Measurements from ENCODE around the gene APOL4. TPM values are rescaled to one million over a fixed set of nuclear protein-coding genes. Genes with fewer than 3 reads are reported as not detected.

Gene APOL4
- total and polyA plus RNA-seq, 12 donors = 1.2 to 10.0 (median 3.6) TPM; not detected in 1

DNA sequence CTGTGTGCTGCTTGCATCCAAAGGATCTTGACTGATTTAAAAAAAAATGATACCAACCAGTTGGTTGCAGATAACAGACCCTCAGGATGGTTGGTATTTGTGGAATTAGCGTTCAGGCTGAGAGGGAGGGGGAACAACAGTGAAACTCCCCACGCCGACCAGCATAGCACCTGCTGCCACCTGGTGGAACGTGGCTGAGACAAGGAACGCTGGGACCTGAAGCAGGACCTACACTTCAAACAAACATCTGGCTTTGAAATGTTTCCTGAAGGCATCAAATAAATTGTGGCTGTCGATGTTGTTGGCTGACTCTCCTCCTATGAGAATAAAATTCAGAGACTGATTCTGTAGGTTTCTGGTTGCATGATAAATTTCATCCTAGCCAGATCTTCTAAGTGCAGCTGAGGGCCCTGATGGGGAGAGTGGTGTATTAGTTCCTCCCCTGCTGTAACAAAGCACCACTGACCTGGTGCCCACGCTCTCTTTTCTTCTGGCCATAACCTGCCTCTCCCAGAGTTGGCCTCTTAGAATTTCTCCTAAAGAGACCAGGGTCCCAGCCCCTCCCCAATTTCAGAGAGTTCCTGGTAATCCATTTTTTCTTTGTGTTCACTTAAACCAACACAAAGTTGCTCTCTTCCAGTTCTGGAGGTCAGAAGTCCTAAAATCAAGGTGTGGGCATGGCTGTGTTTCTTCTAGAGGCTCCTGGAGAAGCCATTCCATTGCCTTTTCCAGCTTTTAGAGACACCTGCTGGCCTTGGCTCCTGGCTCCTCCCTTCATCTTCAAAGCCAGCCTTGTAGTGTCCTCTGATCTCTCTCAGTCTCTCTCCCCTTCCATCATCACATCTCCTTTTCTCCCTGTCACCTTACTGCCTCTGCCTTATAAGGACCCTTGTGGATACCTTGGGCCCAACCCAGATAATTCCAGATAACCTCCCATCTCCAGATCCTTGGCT, 20.5 kb upstream of the APOL4 start:
- H3K4me1 ChIP-seq (replicated peaks in 1 of 2) = no peaks in the 10 kb centered on the region
- no peaks in the 10 kb centered on the region for H3K36me3 ChIP-seq (replicated peaks in 1 of 2)
- no peak overlapping the region for H3K4me3 ChIP-seq
- H3K9me3 ChIP-seq (replicated peaks in 1 of 3) = no peaks in the 10 kb centered on the region
- intact Hi-C loops (cut with DNase I) = no loop called here
- 13 to 20% (median 15%) methylated on average over 7 of the region's 7 CpGs for WGBS, 4 donors
- no peaks in the 10 kb centered on the region for H3K27me3 ChIP-seq
- peak in 3 of 7 donors; percentile 32 to 72 (median 54) for DNase-seq
- H3K27ac ChIP-seq = no peak overlapping the region
- TF ChIP-seq, protein P1, sequence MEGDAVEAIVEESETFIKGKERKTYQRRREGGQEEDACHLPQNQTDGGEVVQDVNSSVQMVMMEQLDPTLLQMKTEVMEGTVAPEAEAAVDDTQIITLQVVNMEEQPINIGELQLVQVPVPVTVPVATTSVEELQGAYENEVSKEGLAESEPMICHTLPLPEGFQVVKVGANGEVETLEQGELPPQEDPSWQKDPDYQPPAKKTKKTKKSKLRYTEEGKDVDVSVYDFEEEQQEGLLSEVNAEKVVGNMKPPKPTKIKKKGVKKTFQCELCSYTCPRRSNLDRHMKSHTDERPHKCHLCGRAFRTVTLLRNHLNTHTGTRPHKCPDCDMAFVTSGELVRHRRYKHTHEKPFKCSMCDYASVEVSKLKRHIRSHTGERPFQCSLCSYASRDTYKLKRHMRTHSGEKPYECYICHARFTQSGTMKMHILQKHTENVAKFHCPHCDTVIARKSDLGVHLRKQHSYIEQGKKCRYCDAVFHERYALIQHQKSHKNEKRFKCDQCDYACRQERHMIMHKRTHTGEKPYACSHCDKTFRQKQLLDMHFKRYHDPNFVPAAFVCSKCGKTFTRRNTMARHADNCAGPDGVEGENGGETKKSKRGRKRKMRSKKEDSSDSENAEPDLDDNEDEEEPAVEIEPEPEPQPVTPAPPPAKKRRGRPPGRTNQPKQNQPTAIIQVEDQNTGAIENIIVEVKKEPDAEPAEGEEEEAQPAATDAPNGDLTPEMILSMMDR (IDR thresholded peaks at IDR 0.05) = peak in 5 of 6 experiments; percentile 12 to 56 (median 49)
- no peak for TF ChIP-seq POLR2A (IDR thresholded peaks at IDR 0.05)

DNA sequence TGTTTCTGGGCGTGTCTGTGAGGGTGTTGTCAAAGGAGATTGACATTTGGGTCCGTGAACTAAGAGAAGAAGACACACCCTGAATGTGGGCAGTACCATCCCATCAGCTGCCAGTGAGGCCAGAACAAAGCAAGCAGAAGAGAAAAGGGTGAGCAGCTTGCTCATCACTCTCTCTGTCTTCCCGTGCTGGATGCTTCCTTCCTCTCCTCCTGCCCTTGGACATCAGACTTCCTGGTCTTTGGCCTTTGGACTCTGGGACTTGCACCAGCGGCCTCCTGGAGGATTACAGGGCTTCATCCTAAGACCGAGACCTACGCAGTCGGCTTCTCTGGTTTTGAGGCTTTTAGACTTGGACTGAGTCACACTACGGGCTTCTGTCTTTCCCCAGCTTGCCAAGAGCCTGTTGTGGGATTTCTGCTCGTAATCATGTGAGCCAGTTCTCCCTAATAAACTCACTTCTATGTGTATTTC, 18.9 kb upstream of the APOL4 start:
- intact Hi-C loops (cut with DNase I) = no loop called here
- Histone ChIP-seq H3K36me3 (replicated peaks in 1 of 2) (no peaks in the 10 kb centered on the region), H3K9me3 (replicated peaks in 1 of 3) (no peaks in the 10 kb centered on the region), H3K4me3 (no peak overlapping the region), H3K27ac (peak overlapping the region in 2 of 5 donors; percentile 23 to 31), H3K27me3 (no peaks in the 10 kb centered on the region), H3K4me1 (replicated peaks in 1 of 2) (no peaks in the 10 kb centered on the region)
- 41 to 56% (median 46%) methylated on average over 9 of the region's 9 CpGs for WGBS, 4 donors
- DNase-seq = peak in 2 of 7 donors; percentile 29 to 63
- no peak for TF ChIP-seq POLR2A (IDR thresholded peaks at IDR 0.05)
- TF ChIP-seq, protein P1 (IDR thresholded peaks at IDR 0.05) = peak in 1 of 6 experiments; percentile 12

DNA sequence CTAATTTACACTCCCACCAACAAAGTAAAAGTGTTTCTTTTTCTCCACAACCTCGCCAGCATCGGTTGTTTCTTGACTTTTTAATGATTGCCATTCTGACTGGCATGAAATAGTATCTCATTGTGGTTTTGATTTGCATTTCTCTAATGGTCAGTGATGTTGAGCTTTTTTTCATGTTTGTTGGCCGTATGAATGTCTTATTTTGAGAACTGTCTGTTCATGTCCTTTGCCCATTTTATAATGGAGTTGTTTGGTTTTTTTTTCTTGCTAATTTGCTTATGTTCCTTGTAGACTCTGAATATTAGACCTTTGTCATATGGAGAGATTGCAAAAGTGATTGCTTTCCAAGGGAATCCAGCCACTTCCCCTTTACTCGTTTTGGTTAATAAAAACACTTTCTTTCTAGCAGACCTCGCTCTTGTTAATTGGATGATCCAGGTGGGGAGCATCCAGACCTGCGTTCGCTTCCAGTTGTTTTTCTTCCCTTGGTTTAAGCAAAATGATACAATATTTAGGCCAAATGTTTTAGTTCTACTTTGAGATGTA, 17.1 kb upstream of the APOL4 start:
- Histone ChIP-seq H3K27ac (no peak overlapping the region), H3K4me1 (replicated peaks in 1 of 2) (no peaks in the 10 kb centered on the region), H3K36me3 (replicated peaks in 1 of 2) (no peaks in the 10 kb centered on the region), H3K9me3 (replicated peaks in 1 of 3) (no peaks in the 10 kb centered on the region), H3K27me3 (no peaks in the 10 kb centered on the region), H3K4me3 (no peak overlapping the region)
- WGBS, 4 donors = 79 to 87% (median 83%) methylated on average over 7 of the region's 7 CpGs
- TF ChIP-seq, protein P1 (IDR thresholded peaks at IDR 0.05) = no peak
- TF ChIP-seq POLR2A (IDR thresholded peaks at IDR 0.05) = no peak
- intact Hi-C loops (cut with DNase I) = no loop called here
- no peak for DNase-seq

DNA sequence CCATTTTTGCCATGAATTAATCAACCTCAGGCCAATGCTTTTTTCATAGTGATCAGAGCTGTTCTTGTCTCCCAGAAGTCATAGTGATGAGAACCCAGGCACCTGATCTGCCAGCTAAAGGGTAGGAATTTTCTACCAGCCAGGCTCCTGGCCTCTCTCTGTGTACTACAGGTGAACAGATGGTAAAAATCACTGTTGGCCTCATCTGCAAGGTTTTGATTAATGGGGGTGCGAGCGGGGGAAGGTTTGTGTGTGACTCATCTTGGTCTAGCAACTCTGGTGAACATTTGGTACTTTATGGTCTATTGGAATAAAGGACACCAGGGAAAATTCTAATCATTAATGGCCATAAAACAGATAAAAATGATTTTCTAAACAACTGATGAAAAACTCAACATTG, 14.4 kb upstream of the APOL4 start:
- Histone ChIP-seq H3K4me1 (replicated peaks in 1 of 2) (no peaks in the 10 kb centered on the region), H3K27me3 (no peaks in the 10 kb centered on the region), H3K9me3 (replicated peaks in 1 of 3) (no peaks in the 10 kb centered on the region), H3K36me3 (replicated peaks in 1 of 2) (no peaks in the 10 kb centered on the region), H3K4me3 (no peak overlapping the region), H3K27ac (no peak overlapping the region)
- no peak for DNase-seq
- TF ChIP-seq, protein P1 (IDR thresholded peaks at IDR 0.05) = no peak
- no peak for TF ChIP-seq POLR2A (IDR thresholded peaks at IDR 0.05)
- WGBS, 4 donors = 26 to 58% (median 50%) methylated on average over 2 of the region's 2 CpGs
- intact Hi-C loops (cut with DNase I) = no loop called here
